Panc1 (cell line): Measurements from ENCODE around the gene GSTM1. TPM values are rescaled to one million over a fixed set of nuclear protein-coding genes. Genes with fewer than 3 reads are reported as not detected.
"Not testable (repeated sequence)": the region's sequence is repeated elsewhere in the genome, so short reads cannot be mapped to it uniquely, and the experiment has no call there.

Experiments
- ATAC-seq: fragments of 200-7000 bp; cut with Tn5 transposase; 2 replicates; pipeline ENCODE4 v1.9.1; 2020; ENCODE audit warnings: mild to moderate bottlenecking, moderate library complexity
- BruUV-seq: library from RNA; stranded (reverse); fragments of 400-500 nt; replicated peaks from 2 replicates; lab custom pipeline; 2021; lab: Mats Ljungman, UMichigan
- CTCF ChIA-PET: fragments of 300-600 bp; sonication (Branson Sonifier 250); formaldehyde crosslinking; loops from one replicate; lab custom pipeline; 2022; ENCODE audit warnings: antibody characterized with exemption; lab: Charles Lee
- POLR2A ChIA-PET: fragments of 300-600 bp; sonication (Branson Sonifier 250); formaldehyde crosslinking; loops from one replicate; lab custom pipeline; 2022; ENCODE audit warnings: antibody characterized with exemption; lab: Charles Lee
- DNase-seq: peaks from one replicate; pipeline ENCODE4 v3.0.0-alpha.2; 2010; ENCODE audit warnings: low read depth, low spot score
- H3K27ac ChIP-seq: 2 replicates; pipeline ENCODE4 v1.5.1; 2011; ENCODE audit warnings: mild to moderate bottlenecking, low read length, inconsistent platforms
- H3K27me3 ChIP-seq: fragments of 200-500 bp; sonication (Bioruptor generic); 2 replicates; pipeline ENCODE4 v1.6.0; 2014; ENCODE audit warnings: low read length, inconsistent platforms; ENCODE audit not compliant: control insufficient read depth, insufficient read depth
- H3K36me3 ChIP-seq: fragments of 200-500 bp; sonication (Bioruptor generic); 2 replicates; pipeline ENCODE4 v1.5.1; 2014; ENCODE audit warnings: inconsistent platforms, mild to moderate bottlenecking, low read length, moderate library complexity; ENCODE audit not compliant: control insufficient read depth, insufficient read depth
- H3K4me1 ChIP-seq: 2 replicates; pipeline ENCODE4 v1.5.1; 2011; ENCODE audit warnings: inconsistent platforms, mild to moderate bottlenecking, low read length, moderate library complexity; ENCODE audit not compliant: control insufficient read depth, insufficient read depth
- H3K4me3 ChIP-seq, 2 experiments: 2 replicates each; pipeline ENCODE4 v1.5.1; 2011 to 2012; ENCODE audit warnings: low read depth in 2 of 2, low read length in 2 of 2, mild to moderate bottlenecking in 2 of 2, inconsistent platforms in 1 of 2, moderate library complexity in 1 of 2
- H3K9me3 ChIP-seq: fragments of 200-500 bp; sonication (Bioruptor generic); 2 replicates; pipeline ENCODE4 v1.5.1; 2014; ENCODE audit warnings: low read depth, mild to moderate bottlenecking, inconsistent platforms, low read length, moderate library complexity; ENCODE audit not compliant: control insufficient read depth, insufficient read depth
- POLR2AphosphoS5 ChIP-seq: IDR thresholded peaks from 2 replicates; pipeline ENCODE4 v1.6.1; 2012; ENCODE audit warnings: mild to moderate bottlenecking, low read depth, low read length, moderate library complexity
- REST ChIP-seq, 2 experiments: IDR thresholded peaks; 2 replicates each; pipeline ENCODE4 v1.6.1; 2011 to 2012; ENCODE audit warnings: low read depth in 2 of 2, control low read depth in 1 of 2, low read length in 1 of 2, mild to moderate bottlenecking in 1 of 2, moderate library complexity in 1 of 2; ENCODE audit not compliant: insufficient read depth in 1 of 2
- SIN3A ChIP-seq: IDR thresholded peaks from 2 replicates; pipeline ENCODE4 v1.6.1; 2012; ENCODE audit warnings: low read depth, mild to moderate bottlenecking, low read length, moderate library complexity, borderline replicate concordance; ENCODE audit not compliant: insufficient read depth
- TCF7L2 ChIP-seq: IDR thresholded peaks from 2 replicates; pipeline ENCODE4 v1.6.1; 2011; ENCODE audit warnings: mild to moderate bottlenecking, low read depth, low read length, inconsistent platforms
- in situ Hi-C: cut with HindIII; loops from 2 replicates; pipeline ENCODE4 v1.10.0; 2016; ENCODE audit warnings: low sequenced_read_pairs, low pct_unique_long_range_greater_than_20kb
- intact Hi-C: fragments of 100-400 bp; cut with micrococcal nuclease; formaldehyde crosslinking; loops from one replicate; pipeline ENCODE4 v1.10.0; 2022; ENCODE audit not compliant: unreplicated experiment
- total RNA-seq: library from RNA; stranded (reverse); gene quantifications from one replicate; pipeline ENCODE4 v1.2.1, GENCODE V29; 2021; ENCODE audit not compliant: unreplicated experiment
- TF ChIP-seq, protein P1 (sequence below): fragments of 450-650 bp; IDR thresholded peaks from 2 replicates; pipeline ENCODE4 v1.5.1; 2017; ENCODE audit warnings: mild to moderate bottlenecking

Gene GSTM1
- total RNA-seq, 1 experiment from 2014 or later = not detected

DNA sequence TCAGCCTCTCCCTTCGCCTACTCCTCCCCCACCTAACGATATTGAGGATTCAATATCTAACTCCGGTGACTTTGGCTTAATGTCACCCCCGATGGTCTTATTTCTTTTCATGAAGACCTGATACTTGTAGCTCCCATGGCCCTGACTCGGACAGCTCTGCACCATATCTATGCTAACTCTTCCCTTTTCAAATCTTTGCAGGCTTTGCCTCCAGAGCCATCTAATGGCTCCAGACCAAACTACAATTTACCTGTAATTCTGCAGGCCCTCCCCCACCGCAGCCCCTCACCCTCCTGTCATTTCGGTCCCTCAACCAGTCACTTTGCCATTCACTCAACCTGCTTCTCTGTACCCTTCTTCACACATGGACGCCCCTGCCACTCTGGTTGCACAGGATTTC lies 16.6 kb downstream of the GSTM1 start:
- Histone ChIP-seq H3K4me1 (no peaks in the 10 kb centered on the region), H3K36me3 (no peaks in the 10 kb centered on the region), H3K27ac (no peak overlapping the region), H3K4me3 (no peak overlapping the region), H3K27me3 (no peaks in the 10 kb centered on the region), H3K9me3 (no peaks in the 10 kb centered on the region)
- no TSS peak for BruUV-seq
- in situ Hi-C loops (no loop called here), intact Hi-C loops (no loop called here)
- no peak for ATAC-seq
- ChIA-PET CTCF (no interaction called here), POLR2A (no interaction called here)
- TF ChIP-seq SIN3A (no peak), POLR2AphosphoS5 (no peak), TCF7L2 (no peak)
- TF ChIP-seq, protein P1, sequence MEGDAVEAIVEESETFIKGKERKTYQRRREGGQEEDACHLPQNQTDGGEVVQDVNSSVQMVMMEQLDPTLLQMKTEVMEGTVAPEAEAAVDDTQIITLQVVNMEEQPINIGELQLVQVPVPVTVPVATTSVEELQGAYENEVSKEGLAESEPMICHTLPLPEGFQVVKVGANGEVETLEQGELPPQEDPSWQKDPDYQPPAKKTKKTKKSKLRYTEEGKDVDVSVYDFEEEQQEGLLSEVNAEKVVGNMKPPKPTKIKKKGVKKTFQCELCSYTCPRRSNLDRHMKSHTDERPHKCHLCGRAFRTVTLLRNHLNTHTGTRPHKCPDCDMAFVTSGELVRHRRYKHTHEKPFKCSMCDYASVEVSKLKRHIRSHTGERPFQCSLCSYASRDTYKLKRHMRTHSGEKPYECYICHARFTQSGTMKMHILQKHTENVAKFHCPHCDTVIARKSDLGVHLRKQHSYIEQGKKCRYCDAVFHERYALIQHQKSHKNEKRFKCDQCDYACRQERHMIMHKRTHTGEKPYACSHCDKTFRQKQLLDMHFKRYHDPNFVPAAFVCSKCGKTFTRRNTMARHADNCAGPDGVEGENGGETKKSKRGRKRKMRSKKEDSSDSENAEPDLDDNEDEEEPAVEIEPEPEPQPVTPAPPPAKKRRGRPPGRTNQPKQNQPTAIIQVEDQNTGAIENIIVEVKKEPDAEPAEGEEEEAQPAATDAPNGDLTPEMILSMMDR = peak; percentile 11; the same call in 1 of the 2 replicates
- no peak for DNase-seq

GRCh38 chr1:109705411-109705810 lies 17.8 kb downstream of the GSTM1 start:
- no peak for DNase-seq
- BruUV-seq = no TSS peak

GRCh38 chr1:109708949-109709348 lies 21.3 kb downstream of the GSTM1 start:
- POLR2A ChIA-PET, BruUV-seq, H3K27me3 ChIP-seq, intact Hi-C loops, DNase-seq, H3K4me1 ChIP-seq, H3K36me3 ChIP-seq, H3K27ac ChIP-seq, CTCF ChIA-PET, H3K4me3 ChIP-seq, in situ Hi-C loops, H3K9me3 ChIP-seq, ATAC-seq: not testable (repeated sequence)

More at GRCh38 chr1:109705411-109705810, 17.8 kb downstream of the GSTM1 start:
- Histone ChIP-seq H3K27ac (no peak overlapping the region), H3K4me3 (no peak overlapping the region), H3K36me3 (no peaks in the 10 kb centered on the region), H3K9me3 (no peaks in the 10 kb centered on the region), H3K4me1 (no peaks in the 10 kb centered on the region), H3K27me3 (no peaks in the 10 kb centered on the region)
- intact Hi-C loops (no loop called here), in situ Hi-C loops (no loop called here)
- no peak for TF ChIP-seq REST (IDR thresholded peaks at IDR 0.05; ENCODE audit: insufficient read depth in 1 of 2, low read depth in 2 of 2, low read length in 1 of 2)
- TF ChIP-seq, protein P1 = no peak
- TF ChIP-seq SIN3A = no peak
- TF ChIP-seq TCF7L2 = no peak
- TF ChIP-seq POLR2AphosphoS5 = no peak
- CTCF ChIA-PET = no interaction called here
- no peak for ATAC-seq
- POLR2A ChIA-PET = no interaction called here

DNA sequence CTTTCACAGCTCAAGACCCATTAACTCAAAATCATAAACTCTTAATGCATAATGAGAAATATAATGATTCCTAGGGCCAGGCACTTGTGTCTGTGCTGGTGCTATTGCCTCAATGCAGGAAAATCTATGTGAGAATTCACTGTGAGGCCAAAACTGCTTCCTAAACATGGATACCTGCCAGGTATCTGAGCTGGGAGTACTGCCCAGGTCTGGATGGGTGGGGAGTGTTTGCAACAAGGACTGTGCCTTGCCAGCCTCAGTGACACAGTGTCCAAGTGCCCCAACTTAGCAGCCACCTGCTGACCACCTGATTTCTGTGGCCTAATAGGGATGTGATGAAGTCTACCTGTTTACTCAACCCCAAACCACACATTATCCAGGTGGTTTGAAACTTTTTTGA lies 22.2 kb downstream of the GSTM1 start:
- H3K4me1 ChIP-seq, intact Hi-C loops, POLR2A ChIA-PET, H3K27me3 ChIP-seq, H3K9me3 ChIP-seq, in situ Hi-C loops, BruUV-seq, H3K4me3 ChIP-seq, CTCF ChIA-PET, H3K36me3 ChIP-seq, H3K27ac ChIP-seq, DNase-seq, ATAC-seq: not testable (repeated sequence)
